GM18909 (cell line): Measurements from ENCODE around the gene LEMD2.

ENCODE experiments used
- ATAC-seq: cut with Tn5 transposase; IDR thresholded peaks from one replicate; pipeline ENCODE4 v1.9.1; 2021; ENCODE audit warnings: mild to moderate bottlenecking; ENCODE audit not compliant: unreplicated experiment, poor library complexity

The LEMD2 gene

DNA sequence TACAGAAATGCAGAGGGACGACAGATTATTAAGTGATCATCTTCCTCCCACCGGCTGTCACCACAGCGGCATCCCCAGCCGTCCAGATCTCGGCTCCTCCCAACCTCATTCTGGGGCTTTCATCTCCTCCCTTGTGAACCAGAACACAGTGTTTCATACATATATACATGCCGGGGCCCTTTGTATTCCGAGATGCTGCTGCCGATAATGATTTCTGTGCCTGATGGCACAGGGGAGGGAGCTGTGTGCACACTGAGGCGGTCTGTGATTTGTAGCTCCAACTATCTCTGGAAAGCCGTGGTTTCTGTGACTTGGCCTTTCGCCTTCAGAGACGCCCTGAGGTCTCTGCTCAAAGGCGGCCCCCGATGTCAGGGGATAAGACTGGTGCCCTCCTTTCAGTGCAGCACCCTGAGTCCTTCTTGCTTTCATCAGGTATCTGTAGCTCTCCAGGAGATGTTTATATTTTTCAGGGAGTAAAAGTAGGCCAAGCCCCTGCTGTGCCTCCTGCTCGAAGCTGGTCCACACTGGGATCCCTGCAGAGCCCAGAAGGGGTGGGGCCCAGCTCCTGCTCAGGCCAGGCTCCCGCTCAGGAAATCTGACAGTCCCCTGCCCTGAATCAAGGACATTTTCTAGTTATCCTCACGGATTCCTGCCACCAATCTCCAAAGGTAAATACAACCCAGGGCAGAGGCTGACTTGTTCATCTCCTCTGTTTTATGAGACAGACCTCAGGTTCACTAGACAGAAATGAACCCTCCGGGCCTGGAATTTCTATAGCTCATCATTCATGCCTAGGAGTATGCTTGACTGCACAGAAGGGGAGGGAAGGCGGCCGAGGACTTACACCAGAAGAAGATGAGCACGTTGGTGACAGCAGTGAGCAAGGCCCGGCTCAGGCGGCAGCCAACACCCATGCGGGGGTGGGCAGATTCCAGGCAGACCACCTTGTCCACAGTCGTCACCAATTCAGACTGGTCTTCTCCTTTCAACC lies 11.2 kb downstream of the LEMD2 start:
- no peak for ATAC-seq

DNA sequence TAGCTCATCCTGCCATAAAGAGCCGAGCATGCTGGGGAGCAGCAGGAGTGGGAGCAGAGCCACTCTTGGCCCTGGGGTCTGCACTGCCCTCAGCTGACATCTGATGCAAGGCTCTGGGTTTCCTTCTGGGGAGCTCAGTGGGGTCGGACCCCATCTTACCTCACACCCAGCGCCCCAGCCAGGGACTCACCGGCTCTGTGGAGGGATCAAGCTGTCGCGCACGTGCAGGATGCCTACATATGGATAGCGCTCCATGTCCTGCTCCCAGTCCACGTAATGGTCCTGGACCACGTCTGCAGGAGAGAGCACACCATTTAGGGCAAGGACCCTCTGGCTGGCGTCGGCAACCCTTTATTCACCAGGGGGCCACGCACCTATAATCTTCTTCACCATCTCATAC lies 12.2 kb downstream of the LEMD2 start:
- ATAC-seq = no peak

GRCh38 chr6:33776186-33776585 lies 12.7 kb downstream of the LEMD2 start:
- ATAC-seq = no peak

DNA sequence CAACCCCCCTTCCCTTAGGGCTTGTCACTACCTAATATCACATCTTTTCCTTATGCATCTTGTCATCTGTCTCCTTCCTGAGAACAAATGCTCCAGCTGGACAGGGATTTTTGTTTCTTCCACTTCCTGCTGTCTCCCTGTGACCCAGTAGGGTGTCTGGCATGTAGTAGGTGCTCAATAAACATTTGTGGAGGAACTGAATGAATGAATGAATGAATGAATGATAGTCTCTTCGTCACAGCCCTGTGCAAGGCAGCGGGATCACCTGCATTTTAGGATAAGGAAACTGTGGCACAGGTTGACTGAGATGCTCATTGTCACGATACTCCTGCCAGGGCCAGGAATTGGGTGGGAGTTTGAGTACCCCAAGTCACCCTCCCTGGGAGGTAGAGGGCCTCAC lies 14.2 kb downstream of the LEMD2 start:
- ATAC-seq = no peak

- ATAC-seq = no peak
Observed at GRCh38 chr6:33772902-33773472, 15.9 kb downstream of the LEMD2 start.

- ATAC-seq = no peak
Observed at GRCh38 chr6:33772082-33772830, 16.7 kb downstream of the LEMD2 start.

DNA sequence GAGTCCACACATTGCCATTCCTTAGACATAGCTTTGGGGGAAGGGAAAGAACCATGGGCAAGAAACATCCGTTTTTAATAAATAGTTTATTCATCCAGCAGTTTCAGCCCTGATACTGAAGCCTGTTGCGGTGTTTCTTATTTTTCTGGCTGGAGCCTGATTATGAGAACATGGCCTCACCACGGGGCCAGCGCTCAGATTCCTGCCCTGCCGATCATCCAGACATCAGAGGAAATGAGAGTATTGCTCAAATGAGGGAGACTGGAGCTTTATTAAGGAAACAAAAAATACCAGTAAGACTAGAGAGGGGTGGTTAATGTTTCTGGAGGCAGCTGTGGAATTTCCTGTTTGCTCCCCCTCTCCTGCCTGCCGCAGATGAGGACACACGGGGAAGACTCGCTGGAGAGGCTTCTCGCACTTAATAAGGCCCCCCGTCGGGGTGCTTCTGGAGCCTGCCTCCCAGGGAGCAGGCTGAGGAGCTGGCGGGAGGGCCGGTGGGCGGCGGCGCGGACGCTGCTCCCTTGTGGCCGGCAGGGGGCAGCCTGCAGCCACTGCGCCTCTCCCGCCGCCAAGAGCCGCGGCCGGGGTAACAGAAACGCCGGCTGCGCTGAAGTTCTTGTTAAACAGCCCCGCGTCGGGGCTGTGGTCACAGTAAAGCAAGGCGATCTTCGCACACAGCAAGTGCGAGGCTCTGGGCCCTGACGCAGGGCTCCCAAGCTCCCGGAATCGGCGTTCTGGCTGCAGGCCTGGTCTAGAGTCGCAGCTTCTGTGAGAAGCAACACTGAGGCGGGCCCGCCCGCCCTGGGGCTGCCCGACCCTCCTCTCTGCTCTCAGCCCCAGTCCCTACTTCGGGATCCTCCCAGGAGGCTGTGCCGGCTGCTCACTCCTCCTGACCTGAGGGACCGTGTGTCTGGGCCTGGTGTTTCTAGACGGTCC lies 17.5 kb downstream of the LEMD2 start:
- ATAC-seq = no peak

GRCh38 chr6:33770833-33771145 lies 18.1 kb downstream of the LEMD2 start:
- ATAC-seq = no peak

GRCh38 chr6:33770124-33770832 lies 18.7 kb downstream of the LEMD2 start:
- ATAC-seq = no peak

- no peak for ATAC-seq
Observed at GRCh38 chr6:33769248-33769821, 19.6 kb downstream of the LEMD2 start.

GRCh38 chr6:33768644-33769120 lies 20.2 kb downstream of the LEMD2 start:
- no peak for ATAC-seq

DNA sequence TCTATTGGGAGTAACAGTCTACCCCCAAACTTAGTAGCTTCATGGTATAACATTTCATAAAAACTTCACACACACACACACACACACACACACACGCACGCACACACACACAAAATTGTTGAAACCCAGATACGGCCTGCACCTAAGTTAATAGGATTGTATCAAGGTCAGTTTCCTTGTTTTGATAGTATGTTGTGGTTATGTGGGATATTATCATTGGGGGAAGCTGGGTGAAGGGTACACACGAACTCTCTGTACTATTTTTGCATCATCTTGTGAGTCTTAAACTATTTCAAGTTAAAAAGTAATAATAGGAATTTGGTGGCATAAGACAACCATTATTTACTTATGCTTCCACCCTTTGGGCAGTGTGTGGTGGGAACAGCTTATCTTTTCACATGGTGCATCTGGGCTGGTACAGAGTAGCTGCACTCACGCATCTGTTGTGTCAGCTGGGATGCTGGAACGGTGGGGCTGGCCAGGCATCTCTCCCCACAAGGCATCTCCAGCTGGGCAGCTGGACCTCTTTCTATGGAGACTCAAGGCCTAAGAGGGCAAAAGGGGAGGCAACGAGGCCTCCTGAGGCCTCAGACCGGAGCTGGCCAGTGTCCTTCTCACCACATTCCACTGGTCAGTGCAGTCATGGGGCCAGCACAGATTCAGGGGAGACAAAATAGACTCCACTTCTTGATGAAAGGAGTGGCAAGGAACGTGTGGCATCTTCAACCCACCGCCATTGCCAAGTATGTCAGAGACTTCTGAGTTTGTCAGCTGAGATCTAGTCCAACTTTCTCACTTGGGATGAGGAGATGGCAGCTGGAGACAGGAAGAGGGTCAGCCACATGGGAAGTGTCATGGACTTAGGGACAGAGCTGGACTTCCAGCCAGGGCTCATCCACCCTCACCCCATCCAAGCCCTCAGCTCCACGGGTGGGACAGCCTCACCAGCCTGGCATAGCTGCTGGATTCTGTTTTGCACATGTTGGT lies 21.7 kb downstream of the LEMD2 start:
- ATAC-seq = no peak

DNA sequence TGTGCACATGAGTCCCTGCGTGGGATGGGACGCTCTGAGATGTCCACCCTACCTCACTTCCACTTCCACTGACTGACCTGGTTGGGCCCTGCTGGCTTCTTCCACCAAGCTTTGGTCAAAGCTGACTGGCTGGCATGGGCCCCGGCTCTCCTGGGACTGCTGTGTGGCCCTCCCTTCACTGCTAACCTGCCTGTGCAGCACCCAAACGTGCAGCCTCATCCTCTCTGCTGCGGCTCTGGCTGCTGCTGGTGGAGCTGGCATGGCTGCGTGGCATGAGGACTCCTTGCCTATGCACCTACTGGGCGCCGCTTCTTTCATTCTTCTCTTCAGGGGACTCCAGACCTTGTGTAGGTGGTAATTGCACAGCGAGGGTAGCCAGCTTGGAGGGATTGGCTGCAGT lies 23.6 kb downstream of the LEMD2 start:
- ATAC-seq = no peak

GRCh38 chr6:33764036-33764435 lies 24.9 kb downstream of the LEMD2 start:
- no peak for ATAC-seq

GRCh38 chr6:33763483-33763882 lies 25.4 kb downstream of the LEMD2 start:
- ATAC-seq = no peak

GRCh38 chr6:33762713-33763112 lies 26.2 kb downstream of the LEMD2 start:
- no peak for ATAC-seq

- no peak for ATAC-seq
Observed at GRCh38 chr6:33761922-33762629, 26.9 kb downstream of the LEMD2 start.
